ENCODE data around the gene GSDMA.

DNA sequence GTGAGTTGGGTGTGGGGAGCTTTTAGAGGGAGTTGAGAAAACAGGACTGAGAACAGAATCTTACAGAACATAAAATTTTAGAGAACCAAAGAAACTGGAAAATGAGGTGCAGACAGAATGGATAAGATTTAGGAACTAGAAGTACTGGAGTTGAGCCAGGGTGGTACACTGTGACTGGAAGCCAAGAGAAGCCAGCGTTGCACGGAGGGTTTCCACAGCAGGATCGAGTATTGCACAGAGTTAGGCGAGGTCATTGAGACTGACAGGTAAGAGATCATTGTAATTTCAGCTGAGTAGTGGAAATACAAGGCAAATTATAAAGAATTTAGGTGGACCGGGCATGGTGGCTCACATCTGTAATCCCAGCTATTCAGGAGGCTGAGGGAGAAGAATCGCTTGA lies 6.6 kb downstream of the GSDMA start:
- TF ChIP-seq, protein P1, sequence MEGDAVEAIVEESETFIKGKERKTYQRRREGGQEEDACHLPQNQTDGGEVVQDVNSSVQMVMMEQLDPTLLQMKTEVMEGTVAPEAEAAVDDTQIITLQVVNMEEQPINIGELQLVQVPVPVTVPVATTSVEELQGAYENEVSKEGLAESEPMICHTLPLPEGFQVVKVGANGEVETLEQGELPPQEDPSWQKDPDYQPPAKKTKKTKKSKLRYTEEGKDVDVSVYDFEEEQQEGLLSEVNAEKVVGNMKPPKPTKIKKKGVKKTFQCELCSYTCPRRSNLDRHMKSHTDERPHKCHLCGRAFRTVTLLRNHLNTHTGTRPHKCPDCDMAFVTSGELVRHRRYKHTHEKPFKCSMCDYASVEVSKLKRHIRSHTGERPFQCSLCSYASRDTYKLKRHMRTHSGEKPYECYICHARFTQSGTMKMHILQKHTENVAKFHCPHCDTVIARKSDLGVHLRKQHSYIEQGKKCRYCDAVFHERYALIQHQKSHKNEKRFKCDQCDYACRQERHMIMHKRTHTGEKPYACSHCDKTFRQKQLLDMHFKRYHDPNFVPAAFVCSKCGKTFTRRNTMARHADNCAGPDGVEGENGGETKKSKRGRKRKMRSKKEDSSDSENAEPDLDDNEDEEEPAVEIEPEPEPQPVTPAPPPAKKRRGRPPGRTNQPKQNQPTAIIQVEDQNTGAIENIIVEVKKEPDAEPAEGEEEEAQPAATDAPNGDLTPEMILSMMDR (IDR thresholded peaks at IDR 0.05), result no peak
- TF ChIP-seq EP300 (IDR thresholded peaks at IDR 0.05) (no peak), POLR2A (IDR thresholded peaks at IDR 0.05) (no peak)

All from suprapubic skin (tissue), 3 donors.